Panc1 (cell line): ENCODE measurements around the gene COL4A4.

Source experiments
- SIN3A ChIP-seq: IDR thresholded peaks from 2 replicates; pipeline ENCODE4 v1.6.1; 2012; ENCODE audit warnings: low read depth, mild to moderate bottlenecking, low read length, moderate library complexity, borderline replicate concordance; ENCODE audit not compliant: insufficient read depth
- TF ChIP-seq, protein P1 (sequence below): fragments of 450-650 bp; IDR thresholded peaks from 2 replicates; pipeline ENCODE4 v1.5.1; 2017; ENCODE audit warnings: mild to moderate bottlenecking

DNA sequence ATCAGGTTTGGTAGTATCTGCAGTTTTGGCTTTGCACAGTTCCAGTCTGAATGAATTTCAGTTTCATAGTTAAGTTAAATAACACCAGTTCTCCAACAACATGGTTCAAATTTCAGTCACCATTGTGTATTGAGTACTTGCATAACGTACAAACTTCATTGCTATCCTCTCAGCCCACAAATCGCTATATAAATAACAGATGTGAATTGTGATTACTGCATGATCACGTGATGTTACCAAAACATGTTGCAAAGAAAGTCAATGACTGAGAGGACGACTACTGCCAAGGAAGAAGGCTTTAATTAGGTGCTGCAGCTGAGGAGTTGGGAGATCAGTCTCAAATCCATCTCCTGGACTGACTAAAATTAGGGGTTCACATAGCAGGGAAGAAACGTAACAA lies 48.2 kb downstream of the COL4A4 start:
- TF ChIP-seq, protein P1, sequence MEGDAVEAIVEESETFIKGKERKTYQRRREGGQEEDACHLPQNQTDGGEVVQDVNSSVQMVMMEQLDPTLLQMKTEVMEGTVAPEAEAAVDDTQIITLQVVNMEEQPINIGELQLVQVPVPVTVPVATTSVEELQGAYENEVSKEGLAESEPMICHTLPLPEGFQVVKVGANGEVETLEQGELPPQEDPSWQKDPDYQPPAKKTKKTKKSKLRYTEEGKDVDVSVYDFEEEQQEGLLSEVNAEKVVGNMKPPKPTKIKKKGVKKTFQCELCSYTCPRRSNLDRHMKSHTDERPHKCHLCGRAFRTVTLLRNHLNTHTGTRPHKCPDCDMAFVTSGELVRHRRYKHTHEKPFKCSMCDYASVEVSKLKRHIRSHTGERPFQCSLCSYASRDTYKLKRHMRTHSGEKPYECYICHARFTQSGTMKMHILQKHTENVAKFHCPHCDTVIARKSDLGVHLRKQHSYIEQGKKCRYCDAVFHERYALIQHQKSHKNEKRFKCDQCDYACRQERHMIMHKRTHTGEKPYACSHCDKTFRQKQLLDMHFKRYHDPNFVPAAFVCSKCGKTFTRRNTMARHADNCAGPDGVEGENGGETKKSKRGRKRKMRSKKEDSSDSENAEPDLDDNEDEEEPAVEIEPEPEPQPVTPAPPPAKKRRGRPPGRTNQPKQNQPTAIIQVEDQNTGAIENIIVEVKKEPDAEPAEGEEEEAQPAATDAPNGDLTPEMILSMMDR: no peak
- no peak for TF ChIP-seq SIN3A
